ENCODE data around the gene CPNE8.

DNA sequence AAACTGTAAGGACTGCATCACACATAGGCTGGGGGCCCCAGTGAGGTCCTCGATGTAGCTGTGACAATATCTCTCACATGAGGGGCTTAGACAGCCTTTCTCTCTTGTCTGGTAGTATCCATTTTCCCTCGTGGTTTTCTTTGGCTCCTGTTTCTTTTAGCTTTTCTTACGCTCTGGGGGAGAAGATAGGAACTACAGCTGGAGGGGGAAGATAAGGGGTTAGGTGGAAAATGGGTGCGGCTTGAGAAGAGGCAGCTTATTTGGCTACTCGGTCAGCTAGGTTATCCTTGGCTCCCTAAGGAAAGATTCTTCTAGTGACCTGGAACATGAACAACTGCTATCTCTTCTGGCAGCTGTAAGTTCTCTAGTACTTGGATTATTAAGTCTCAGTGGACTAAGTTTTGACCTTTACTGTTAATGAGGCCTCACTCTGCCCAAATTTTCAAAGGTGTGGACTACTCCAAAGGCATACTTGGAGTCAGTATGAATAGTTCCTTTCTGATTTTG, 28.7 kb upstream of the CPNE8 start:
- TF ChIP-seq EZH2 (IDR thresholded peaks at IDR 0.05; ENCODE audit: borderline replicate concordance) (no peak), EZH2phosphoT487 (IDR thresholded peaks at IDR 0.05; ENCODE audit: low read depth, severe bottlenecking, unreplicated experiment) (no peak)

All from hepatocyte (in vitro differentiated cells).